ENCODE results near the gene MTA1.

The MTA1 gene

GRCh38 chr14:105467249-105467941 is 47.8 kb downstream of the MTA1 start:
- H2BK120ac ChIP-seq (ENCODE audit: insufficient read depth, low read length, poor library complexity): no peak overlapping the region
- H3K4me2 ChIP-seq (ENCODE audit: low read length): no peak overlapping the region
- H3K79me2 ChIP-seq (ENCODE audit: control insufficient read depth, insufficient read depth, low read length, poor library complexity): no peaks in the 10 kb centered on the region
- H2AFZ ChIP-seq (ENCODE audit: insufficient read depth, low read length, poor library complexity): no peak overlapping the region
- H3K4me3 ChIP-seq (ENCODE audit: low read depth, low read length): no peak overlapping the region
- no peak overlapping the region for H4K8ac ChIP-seq (ENCODE audit: low read depth, low read length)
- H3K79me1 ChIP-seq (ENCODE audit: low read length): peaks cover 3% of the 10 kb centered on the region
- no peak overlapping the region for H3K23ac ChIP-seq (ENCODE audit: low read length)
- peaks cover 0 to 4% of the 10 kb centered on the region in 2 experiments for H3K4me1 ChIP-seq (ENCODE audit: control insufficient read depth in 1 of 2, insufficient read depth in 2 of 2, low read length in 2 of 2)
- H3K9me3 ChIP-seq (ENCODE audit: insufficient read depth, low read depth, low read length): peaks cover 3% of the 10 kb centered on the region
- H3K36me3 ChIP-seq (ENCODE audit: control insufficient read depth in 1 of 2, insufficient read depth in 2 of 2, low read length in 2 of 2): peaks cover 76 to 79% of the 10 kb centered on the region in 2 experiments
- H3K14ac ChIP-seq (ENCODE audit: low read length): no peak overlapping the region
- WGBS (ENCODE audit: extremely low coverage, insufficient coverage, insufficient read length): no CpG with 5 or more reads among the region's 20 CpGs
- no peak overlapping the region for H3K18ac ChIP-seq (ENCODE audit: low read length)
- no peak overlapping the region for H2BK5ac ChIP-seq (ENCODE audit: low read depth, low read length, poor library complexity)
- peak; percentile 89 to 96 for DNase-seq
- no peak overlapping the region for H4K12ac ChIP-seq (ENCODE audit: low read depth, low read length)
- no peak overlapping the region for H3K9ac ChIP-seq (ENCODE audit: low read length)
- H2BK12ac ChIP-seq (ENCODE audit: low read length): no peak overlapping the region
- H2AK5ac ChIP-seq (ENCODE audit: low read length): no peak overlapping the region
- H3K4ac ChIP-seq (ENCODE audit: low read depth, low read length): no peak overlapping the region
- peak overlapping the region; percentile 22 for H4K91ac ChIP-seq (ENCODE audit: low read depth, low read length)
- H3K27ac ChIP-seq (ENCODE audit: low read depth, low read length): no peak overlapping the region
- H3K27me3 ChIP-seq (ENCODE audit: insufficient read depth, low read length): no peaks in the 10 kb centered on the region

GRCh38 chr14:105467942-105468471 is 48.4 kb downstream of the MTA1 start:
- no peaks in the 10 kb centered on the region for H3K27me3 ChIP-seq (ENCODE audit: insufficient read depth, low read length)
- H3K14ac ChIP-seq (ENCODE audit: low read length): no peak overlapping the region
- peaks cover 3% of the 10 kb centered on the region for H3K79me1 ChIP-seq (ENCODE audit: low read length)
- H3K23ac ChIP-seq (ENCODE audit: low read length): no peak overlapping the region
- no peak overlapping the region for H3K18ac ChIP-seq (ENCODE audit: low read length)
- no peak overlapping the region for H4K12ac ChIP-seq (ENCODE audit: low read depth, low read length)
- no peaks in the 10 kb centered on the region for H3K79me2 ChIP-seq (ENCODE audit: control insufficient read depth, insufficient read depth, low read length, poor library complexity)
- no CpG with 5 or more reads among the region's 22 CpGs for WGBS (ENCODE audit: extremely low coverage, insufficient coverage, insufficient read length)
- no peak overlapping the region for H2BK12ac ChIP-seq (ENCODE audit: low read length)
- H2AK5ac ChIP-seq (ENCODE audit: low read length): no peak overlapping the region
- H2BK5ac ChIP-seq (ENCODE audit: low read depth, low read length, poor library complexity): no peak overlapping the region
- no peak overlapping the region for H2BK120ac ChIP-seq (ENCODE audit: insufficient read depth, low read length, poor library complexity)
- H4K91ac ChIP-seq (ENCODE audit: low read depth, low read length): peak overlapping the region; percentile 12
- H4K8ac ChIP-seq (ENCODE audit: low read depth, low read length): no peak overlapping the region
- H3K36me3 ChIP-seq (ENCODE audit: control insufficient read depth in 1 of 2, insufficient read depth in 2 of 2, low read length in 2 of 2): peaks cover 72 to 75% of the 10 kb centered on the region in 2 experiments
- H3K9me3 ChIP-seq (ENCODE audit: insufficient read depth, low read depth, low read length): peaks cover 3% of the 10 kb centered on the region
- H3K4ac ChIP-seq (ENCODE audit: low read depth, low read length): no peak overlapping the region
- no peak overlapping the region for H3K27ac ChIP-seq (ENCODE audit: low read depth, low read length)
- no peak for DNase-seq
- no peak overlapping the region for H3K4me2 ChIP-seq (ENCODE audit: low read length)
- H3K4me3 ChIP-seq (ENCODE audit: low read depth, low read length): no peak overlapping the region
- no peak overlapping the region for H3K9ac ChIP-seq (ENCODE audit: low read length)
- H3K4me1 ChIP-seq (ENCODE audit: control insufficient read depth in 1 of 2, insufficient read depth in 2 of 2, low read length in 2 of 2): peaks cover 0 to 4% of the 10 kb centered on the region in 2 experiments
- H2AFZ ChIP-seq (ENCODE audit: insufficient read depth, low read length, poor library complexity): no peak overlapping the region

GRCh38 chr14:105468621-105469241 is 49.1 kb downstream of the MTA1 start:
- Histone ChIP-seq H3K4me3 (ENCODE audit: low read depth, low read length) (no peak overlapping the region), H2BK12ac (ENCODE audit: low read length) (no peak overlapping the region), H4K12ac (ENCODE audit: low read depth, low read length) (no peak overlapping the region), H3K4me2 (ENCODE audit: low read length) (no peak overlapping the region), H3K36me3 (ENCODE audit: control insufficient read depth in 1 of 2, insufficient read depth in 2 of 2, low read length in 2 of 2) (peaks cover 64 to 68% of the 10 kb centered on the region in 2 experiments), H3K79me2 (ENCODE audit: control insufficient read depth, insufficient read depth, low read length, poor library complexity) (no peaks in the 10 kb centered on the region), H3K9ac (ENCODE audit: low read length) (no peak overlapping the region), H3K9me3 (ENCODE audit: insufficient read depth, low read depth, low read length) (peaks cover 3% of the 10 kb centered on the region), H3K27ac (ENCODE audit: low read depth, low read length) (no peak overlapping the region), H4K8ac (ENCODE audit: low read depth, low read length) (no peak overlapping the region), H3K23ac (ENCODE audit: low read length) (no peak overlapping the region), H2BK120ac (ENCODE audit: insufficient read depth, low read length, poor library complexity) (no peak overlapping the region), H3K27me3 (ENCODE audit: insufficient read depth, low read length) (no peaks in the 10 kb centered on the region), H3K14ac (ENCODE audit: low read length) (no peak overlapping the region), H3K4me1 (ENCODE audit: control insufficient read depth in 1 of 2, insufficient read depth in 2 of 2, low read length in 2 of 2) (peaks cover 5 to 9% of the 10 kb centered on the region in 2 experiments), H4K91ac (ENCODE audit: low read depth, low read length) (no peak overlapping the region), H2AK5ac (ENCODE audit: low read length) (no peak overlapping the region), H2BK5ac (ENCODE audit: low read depth, low read length, poor library complexity) (no peak overlapping the region), H3K4ac (ENCODE audit: low read depth, low read length) (no peak overlapping the region), H3K18ac (ENCODE audit: low read length) (no peak overlapping the region), H3K79me1 (ENCODE audit: low read length) (peaks cover 4% of the 10 kb centered on the region), H2AFZ (ENCODE audit: insufficient read depth, low read length, poor library complexity) (no peak overlapping the region)
- no CpG with 5 or more reads among the region's 19 CpGs for WGBS (ENCODE audit: extremely low coverage, insufficient coverage, insufficient read length)
- no peak for DNase-seq

- H3K4me3 ChIP-seq (ENCODE audit: low read depth, low read length): no peak overlapping the region
- no peak overlapping the region for H3K27ac ChIP-seq (ENCODE audit: low read depth, low read length)
- H3K9me3 ChIP-seq (ENCODE audit: insufficient read depth, low read depth, low read length): peaks cover 3% of the 10 kb centered on the region
- no peak overlapping the region for H2BK12ac ChIP-seq (ENCODE audit: low read length)
- no peak overlapping the region for H3K9ac ChIP-seq (ENCODE audit: low read length)
- no CpG with 5 or more reads among the region's 54 CpGs for WGBS (ENCODE audit: extremely low coverage, insufficient coverage, insufficient read length)
- H4K91ac ChIP-seq (ENCODE audit: low read depth, low read length): no peak overlapping the region
- no peak overlapping the region for H4K12ac ChIP-seq (ENCODE audit: low read depth, low read length)
- no peak overlapping the region for H4K8ac ChIP-seq (ENCODE audit: low read depth, low read length)
- no peak overlapping the region for H2AK5ac ChIP-seq (ENCODE audit: low read length)
- H3K4ac ChIP-seq (ENCODE audit: low read depth, low read length): no peak overlapping the region
- no peak overlapping the region for H3K14ac ChIP-seq (ENCODE audit: low read length)
- no peak overlapping the region for H3K23ac ChIP-seq (ENCODE audit: low read length)
- H2BK120ac ChIP-seq (ENCODE audit: insufficient read depth, low read length, poor library complexity): no peak overlapping the region
- peaks cover 6% of the 10 kb centered on the region for H3K79me1 ChIP-seq (ENCODE audit: low read length)
- peaks cover 55 to 59% of the 10 kb centered on the region in 2 experiments for H3K36me3 ChIP-seq (ENCODE audit: control insufficient read depth in 1 of 2, insufficient read depth in 2 of 2, low read length in 2 of 2)
- H3K27me3 ChIP-seq (ENCODE audit: insufficient read depth, low read length): peaks cover under 1% of the 10 kb centered on the region
- no peaks in the 10 kb centered on the region for H3K79me2 ChIP-seq (ENCODE audit: control insufficient read depth, insufficient read depth, low read length, poor library complexity)
- no peak overlapping the region for H3K18ac ChIP-seq (ENCODE audit: low read length)
- DNase-seq: no peak
- H2AFZ ChIP-seq (ENCODE audit: insufficient read depth, low read length, poor library complexity): no peak overlapping the region
- no peak overlapping the region for H3K4me2 ChIP-seq (ENCODE audit: low read length)
- no peak overlapping the region for H2BK5ac ChIP-seq (ENCODE audit: low read depth, low read length, poor library complexity)
- H3K4me1 ChIP-seq (ENCODE audit: control insufficient read depth in 1 of 2, insufficient read depth in 2 of 2, low read length in 2 of 2): peaks cover 7 to 12% of the 10 kb centered on the region in 2 experiments
These were observed 50.1 kb downstream of the MTA1 start for GRCh38 chr14:105469456-105470349.

Data from trophoblast cell (in vitro differentiated cells and primary cell).